Memory B cell (primary cell): ENCODE data around the gene PPP6R2.

Experiments
- ATAC-seq: fragments of 150-1000 bp; cut with Tn5 transposase; 2 replicates; pipeline ENCODE4 v1.10.0; 2021; ENCODE audit warnings: low read depth, mild to moderate bottlenecking, moderate library complexity
- DNase-seq, 2 donors: peaks; one replicate each; pipeline ENCODE4 v3.0.0; 2022; ENCODE audit warnings: low spot score in 2 of 2
- H3K27ac Mint-ChIP-seq: one replicate; pipeline ENCODE4 v1.8.0; 2022; ENCODE audit warnings: mild to moderate bottlenecking, moderate library complexity, mixed read lengths
- H3K27me3 Mint-ChIP-seq: one replicate; pipeline ENCODE4 v1.8.0; 2022; ENCODE audit warnings: mixed read lengths
- H3K36me3 Mint-ChIP-seq: one replicate; pipeline ENCODE4 v1.8.0; 2022; ENCODE audit warnings: mild to moderate bottlenecking, mixed read lengths
- H3K4me1 Mint-ChIP-seq: one replicate; pipeline ENCODE4 v1.8.0; 2022; ENCODE audit warnings: mixed read lengths
- H3K4me3 Mint-ChIP-seq: one replicate; pipeline ENCODE4 v1.8.0; 2022; ENCODE audit warnings: mild to moderate bottlenecking, moderate library complexity, mixed read lengths
- H3K9me3 Mint-ChIP-seq: one replicate; pipeline ENCODE4 v1.8.0; 2022; ENCODE audit warnings: mixed read lengths

PPP6R2 gene

GRCh38 chr22:50488006-50488677, 145.0 kb downstream of the PPP6R2 start:
- Mint-ChIP-seq H3K4me1 (peaks cover 16% of the 10 kb centered on the region), H3K36me3 (no peaks in the 10 kb centered on the region), H3K27me3 (no peaks in the 10 kb centered on the region), H3K27ac (no peak overlapping the region), H3K9me3 (no peaks in the 10 kb centered on the region), H3K4me3 (no peak overlapping the region)
- DNase-seq, result no peak
- no peak for ATAC-seq

GRCh38 chr22:50488886-50489285, 145.8 kb downstream of the PPP6R2 start:
- peaks cover 16% of the 10 kb centered on the region for H3K4me1 Mint-ChIP-seq
- no peak overlapping the region for H3K4me3 Mint-ChIP-seq
- H3K36me3 Mint-ChIP-seq, result no peaks in the 10 kb centered on the region
- H3K27ac Mint-ChIP-seq, result no peak overlapping the region
- DNase-seq, result no peak
- no peak for ATAC-seq
- H3K27me3 Mint-ChIP-seq, result no peaks in the 10 kb centered on the region
- H3K9me3 Mint-ChIP-seq, result no peaks in the 10 kb centered on the region

- H3K27ac Mint-ChIP-seq, result no peak overlapping the region
- H3K9me3 Mint-ChIP-seq, result no peaks in the 10 kb centered on the region
- H3K4me1 Mint-ChIP-seq, result peaks cover 12% of the 10 kb centered on the region
- no peaks in the 10 kb centered on the region for H3K36me3 Mint-ChIP-seq
- DNase-seq (no peak), ATAC-seq (no peak)
- no peaks in the 10 kb centered on the region for H3K27me3 Mint-ChIP-seq
- H3K4me3 Mint-ChIP-seq, result no peak overlapping the region
Observed at GRCh38 chr22:50489363-50490243, 146.5 kb downstream of the PPP6R2 start.

- no peaks in the 10 kb centered on the region for H3K9me3 Mint-ChIP-seq
- DNase-seq (no peak), ATAC-seq (peak; percentile 21)
- peaks cover 8% of the 10 kb centered on the region for H3K4me1 Mint-ChIP-seq
- H3K27ac Mint-ChIP-seq, result no peak overlapping the region
- no peaks in the 10 kb centered on the region for H3K27me3 Mint-ChIP-seq
- no peaks in the 10 kb centered on the region for H3K36me3 Mint-ChIP-seq
- H3K4me3 Mint-ChIP-seq, result no peak overlapping the region
Observed at GRCh38 chr22:50490531-50491308, 147.6 kb downstream of the PPP6R2 start.
